HG03108 (cell line): ENCODE results near the gene ACTL8.

Experiments
- ATAC-seq: cut with Tn5 transposase; IDR thresholded peaks from one replicate; pipeline ENCODE4 v1.9.1; 2021; ENCODE audit warnings: moderate library complexity; ENCODE audit not compliant: unreplicated experiment

The ACTL8 gene

GRCh38 chr1:17869815-17870214, 114.7 kb downstream of the ACTL8 start:
- ATAC-seq = no peak

GRCh38 chr1:17870679-17871078, 115.5 kb downstream of the ACTL8 start:
- ATAC-seq = no peak

DNA sequence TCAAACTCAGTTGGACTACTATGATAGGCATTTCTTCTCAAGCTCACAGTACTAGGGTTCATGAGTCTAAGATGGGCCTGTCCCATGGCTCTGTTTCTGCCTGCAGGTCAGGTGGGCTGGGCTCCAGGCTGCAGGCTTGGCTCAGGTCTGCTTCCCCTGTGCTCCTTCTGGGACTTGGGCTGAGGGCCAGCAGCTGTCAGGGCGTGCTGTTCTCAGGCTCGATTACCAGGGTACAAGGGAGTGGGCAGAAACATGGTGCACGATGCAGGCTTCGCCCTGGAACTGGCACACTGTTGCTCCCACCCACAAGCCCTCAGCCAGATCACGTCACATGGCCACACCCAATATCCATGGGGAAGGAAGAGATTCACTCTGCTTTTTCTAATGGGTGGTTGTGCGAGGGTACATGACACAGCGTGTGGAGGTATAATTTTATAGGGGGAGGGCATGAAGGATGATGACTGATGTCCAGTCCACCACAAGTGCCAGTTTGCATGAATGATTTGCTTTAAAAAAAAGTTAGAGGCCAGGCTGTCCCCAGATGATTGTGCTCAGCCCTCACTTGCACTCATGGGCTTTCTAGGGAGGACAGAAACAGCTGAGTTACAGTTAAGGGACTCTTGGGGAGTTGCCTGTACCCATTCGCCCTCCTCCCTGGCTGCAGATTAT, 118.0 kb downstream of the ACTL8 start:
- ATAC-seq = no peak

- no peak for ATAC-seq
Observed at GRCh38 chr1:17874231-17874630, 119.1 kb downstream of the ACTL8 start.

- no peak for ATAC-seq
Observed at GRCh38 chr1:17874710-17875109, 119.6 kb downstream of the ACTL8 start.

GRCh38 chr1:17875171-17875881, 120.2 kb downstream of the ACTL8 start:
- no peak for ATAC-seq

- no peak for ATAC-seq
Observed at GRCh38 chr1:17875882-17876280, 120.7 kb downstream of the ACTL8 start.
